Gastrocnemius medialis (tissue), 4 donors: Measurements from ENCODE around the gene CXCL3. TPM values are rescaled to one million over a fixed set of nuclear protein-coding genes. Genes with fewer than 3 reads are reported as not detected.

Experiments
- ATAC-seq, 2 donors: fragments of 150-250 bp; one replicate each; pipeline ENCODE4 v1.9.1; 2016
- DNase-seq, 2 donors: peaks; one replicate each; pipeline ENCODE4 v3.0.0-alpha.2; 2019
- H3K27ac ChIP-seq, 4 donors: fragments of 200-600 bp; sonication (generic); 1 replicate in 1 of 4; 2 replicates in 3 of 4; pipeline ENCODE4 v1.5.1; 2016 to 2018; ENCODE audit warnings: mild to moderate bottlenecking in 2 of 4, moderate library complexity in 1 of 4
- H3K27me3 ChIP-seq, 3 donors: fragments of 200-600 bp; sonication (generic) in 2 of 3; 1 replicate in 1 of 3; 2 replicates in 2 of 3; pipeline versions ENCODE4 v1.5.1 to v1.6.0; 2016 to 2019; ENCODE audit warnings: mild to moderate bottlenecking in 1 of 3, moderate library complexity in 1 of 3
- H3K36me3 ChIP-seq, 2 donors: fragments of 200-600 bp; sonication (generic) in 1 of 2; one replicate each; pipeline ENCODE4 v1.5.1; 2017 to 2018
- H3K4me1 ChIP-seq, 2 donors: fragments of 200-600 bp; sonication (generic) in 1 of 2; one replicate each; pipeline ENCODE4 v1.5.1; 2016 to 2017; ENCODE audit warnings: mild to moderate bottlenecking in 2 of 2
- H3K4me3 ChIP-seq, 4 donors: fragments of 200-600 bp; sonication (generic) in 3 of 4; 1 replicate in 1 of 4; 2 replicates in 3 of 4; pipeline ENCODE4 v1.5.1; 2016 to 2019; ENCODE audit warnings: mild to moderate bottlenecking in 2 of 4
- H3K9me3 ChIP-seq, 3 donors: fragments of 200-600 bp; sonication (generic) in 2 of 3; 1 replicate in 1 of 3; 2 replicates in 2 of 3; pipeline ENCODE4 v1.5.1; 2016 to 2019
- POLR2A ChIP-seq, 2 donors: fragments of 450-650 bp; IDR thresholded peaks; one replicate each; pipeline ENCODE4 v1.6.1; 2017; ENCODE audit warnings: antibody characterized with exemption in 2 of 2, mild to moderate bottlenecking in 2 of 2, moderate library complexity in 2 of 2
- in situ Hi-C, 4 donors: fragments of 200-750 bp; cut with MboI; loops; one replicate each; pipeline versions ENCODE4 v1.15.0 to v1.8.0; 2017; ENCODE audit warnings: low sequenced_read_pairs in 4 of 4
- intact Hi-C: fragments of 100-400 bp; cut with DNase I; formaldehyde crosslinking; loops from one replicate; pipeline ENCODE4 v1.15.1; 2023; ENCODE audit warnings: low total_unique reads
- total RNA-seq, 4 donors: library from RNA; depleted of rRNA; stranded (reverse); fragments of >200 nt; gene quantifications; one replicate each; pipeline versions ENCODE4 v1.1.0 to v1.2.3, GENCODE V29; 2016
- TF ChIP-seq, protein P1 (sequence below), 5 experiments: fragments of 450-650 bp in 3 of 5; fragments of 200-600 bp in 2 of 5; sonication (generic) in 2 of 5; IDR thresholded peaks in 4 of 5; conservative IDR thresholded peaks in 1 of 5; 1 replicate in 4 of 5; 2 replicates in 1 of 5; pipeline ENCODE4 v1.5.1; 2016 to 2019; ENCODE audit warnings: antibody characterized with exemption in 5 of 5, mild to moderate bottlenecking in 3 of 5, moderate library complexity in 3 of 5

The CXCL3 gene
- total RNA-seq, 4 donors from 2014 or later, result 0.84 TPM; not detected in 3

DNA sequence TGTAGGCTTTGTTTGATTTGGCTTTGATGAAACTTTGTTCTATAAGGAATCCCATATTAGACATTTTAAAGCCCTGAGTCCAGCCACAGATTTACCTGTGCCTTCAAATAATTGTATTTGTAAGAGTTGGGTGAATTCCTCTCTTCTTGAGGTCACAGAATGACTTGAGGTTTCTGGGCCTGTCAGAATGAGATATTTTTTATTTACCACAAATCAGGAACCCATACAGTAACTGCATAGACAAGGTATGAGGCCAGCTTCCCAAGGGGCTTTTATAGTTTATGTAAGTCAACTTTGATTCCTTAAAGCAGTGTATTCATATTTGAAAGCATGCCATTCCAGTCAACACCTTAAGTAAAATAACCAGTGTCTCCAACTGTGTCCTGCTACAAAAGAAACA is 29.1 kb upstream of the CXCL3 start:
- in situ Hi-C loops, result no loop called here
- intact Hi-C loops, result no loop called here
- H3K4me1 ChIP-seq, result no peaks in the 10 kb centered on the region
- H3K27me3 ChIP-seq, result no peaks in the 10 kb centered on the region
- H3K9me3 ChIP-seq, result no peaks in the 10 kb centered on the region
- DNase-seq (no peak), ATAC-seq (no peak)
- no peak overlapping the region for H3K4me3 ChIP-seq
- no peaks in the 10 kb centered on the region for H3K36me3 ChIP-seq
- no peak overlapping the region for H3K27ac ChIP-seq
- TF ChIP-seq, protein P1, sequence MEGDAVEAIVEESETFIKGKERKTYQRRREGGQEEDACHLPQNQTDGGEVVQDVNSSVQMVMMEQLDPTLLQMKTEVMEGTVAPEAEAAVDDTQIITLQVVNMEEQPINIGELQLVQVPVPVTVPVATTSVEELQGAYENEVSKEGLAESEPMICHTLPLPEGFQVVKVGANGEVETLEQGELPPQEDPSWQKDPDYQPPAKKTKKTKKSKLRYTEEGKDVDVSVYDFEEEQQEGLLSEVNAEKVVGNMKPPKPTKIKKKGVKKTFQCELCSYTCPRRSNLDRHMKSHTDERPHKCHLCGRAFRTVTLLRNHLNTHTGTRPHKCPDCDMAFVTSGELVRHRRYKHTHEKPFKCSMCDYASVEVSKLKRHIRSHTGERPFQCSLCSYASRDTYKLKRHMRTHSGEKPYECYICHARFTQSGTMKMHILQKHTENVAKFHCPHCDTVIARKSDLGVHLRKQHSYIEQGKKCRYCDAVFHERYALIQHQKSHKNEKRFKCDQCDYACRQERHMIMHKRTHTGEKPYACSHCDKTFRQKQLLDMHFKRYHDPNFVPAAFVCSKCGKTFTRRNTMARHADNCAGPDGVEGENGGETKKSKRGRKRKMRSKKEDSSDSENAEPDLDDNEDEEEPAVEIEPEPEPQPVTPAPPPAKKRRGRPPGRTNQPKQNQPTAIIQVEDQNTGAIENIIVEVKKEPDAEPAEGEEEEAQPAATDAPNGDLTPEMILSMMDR (IDR thresholded peaks at IDR 0.05 in 4 of 5, conservative IDR thresholded peaks at IDR 0.05 in 1 of 5), result no peak
- TF ChIP-seq POLR2A (IDR thresholded peaks at IDR 0.05), result no peak

DNA sequence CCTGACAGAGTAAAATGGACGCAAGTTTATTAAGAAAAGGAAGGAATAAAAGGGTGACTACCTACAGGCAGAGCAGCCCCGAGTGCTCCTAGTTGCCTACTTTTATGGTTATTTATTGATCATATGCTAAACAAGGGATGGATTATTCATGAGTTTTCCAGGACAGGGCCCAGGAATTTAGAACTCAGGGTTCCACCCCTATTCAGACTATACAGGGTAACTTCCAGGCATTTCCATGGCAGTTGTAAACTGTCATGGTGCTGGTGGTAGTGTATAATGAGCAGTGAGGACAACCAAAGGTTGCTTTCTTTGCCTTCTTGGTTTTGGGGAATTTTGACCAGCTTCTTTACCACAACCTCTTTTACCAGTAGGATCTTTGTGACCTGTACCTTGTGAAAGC is 27.7 kb upstream of the CXCL3 start:
- intact Hi-C loops, result no loop called here
- DNase-seq (no peak), ATAC-seq (no peak)
- no peaks in the 10 kb centered on the region for H3K9me3 ChIP-seq
- no peak for TF ChIP-seq POLR2A (IDR thresholded peaks at IDR 0.05)
- TF ChIP-seq, protein P1 (IDR thresholded peaks at IDR 0.05 in 4 of 5, conservative IDR thresholded peaks at IDR 0.05 in 1 of 5), result no peak
- no peak overlapping the region for H3K4me3 ChIP-seq
- H3K27me3 ChIP-seq, result no peaks in the 10 kb centered on the region
- in situ Hi-C loops, result no loop called here
- H3K36me3 ChIP-seq, result no peaks in the 10 kb centered on the region
- H3K27ac ChIP-seq, result no peak overlapping the region
- H3K4me1 ChIP-seq, result no peaks in the 10 kb centered on the region

DNA sequence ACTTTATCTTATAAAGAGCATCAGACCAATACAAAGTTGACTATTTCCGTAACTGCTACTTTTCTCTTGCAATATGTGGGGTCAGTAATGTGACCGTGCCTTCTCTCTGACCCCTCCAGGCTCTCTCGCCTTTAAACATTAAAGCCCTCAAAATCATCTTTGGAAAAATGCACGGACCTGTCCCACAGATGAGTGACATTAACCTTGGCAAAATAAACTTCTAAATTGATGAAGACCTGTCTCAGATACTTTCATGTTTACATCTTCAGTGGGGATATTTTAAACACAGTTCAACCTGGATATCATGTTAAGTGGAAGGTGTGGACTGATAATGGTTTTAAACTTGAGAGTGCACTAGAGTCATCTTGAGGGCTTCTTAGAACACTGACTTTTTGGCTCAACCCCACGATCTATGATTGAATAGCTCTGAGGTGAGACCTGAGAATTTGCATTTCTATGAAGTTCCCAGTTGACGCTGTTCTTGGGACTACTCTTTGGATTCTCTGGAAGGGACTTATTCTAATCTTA is 26.7 kb upstream of the CXCL3 start:
- intact Hi-C loops, result no loop called here
- no peak overlapping the region for H3K4me3 ChIP-seq
- in situ Hi-C loops, result no loop called here
- DNase-seq (no peak), ATAC-seq (no peak)
- no peak overlapping the region for H3K27ac ChIP-seq
- no peaks in the 10 kb centered on the region for H3K27me3 ChIP-seq
- no peaks in the 10 kb centered on the region for H3K4me1 ChIP-seq
- no peaks in the 10 kb centered on the region for H3K9me3 ChIP-seq
- TF ChIP-seq, protein P1 (IDR thresholded peaks at IDR 0.05 in 4 of 5, conservative IDR thresholded peaks at IDR 0.05 in 1 of 5), result no peak
- no peaks in the 10 kb centered on the region for H3K36me3 ChIP-seq

DNA sequence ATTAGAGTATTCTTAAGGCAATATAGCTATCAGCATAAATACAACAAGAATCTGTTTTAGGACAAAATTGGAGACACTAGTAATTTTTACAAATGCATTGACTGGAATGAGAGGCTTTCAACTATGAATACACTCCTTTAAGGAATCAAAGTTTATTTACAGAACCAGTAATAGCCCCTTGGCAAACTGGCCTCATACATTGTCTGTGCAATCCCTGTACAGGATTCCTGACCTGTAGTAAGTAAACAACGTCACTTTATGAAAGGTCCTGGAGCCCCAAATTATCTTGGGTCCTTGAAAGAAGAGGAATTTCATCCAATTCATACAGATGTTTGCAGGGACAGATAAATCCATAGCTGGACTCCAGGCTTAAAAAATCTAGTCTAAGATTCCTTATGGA is 25.4 kb upstream of the CXCL3 start:
- in situ Hi-C loops, result no loop called here
- DNase-seq (no peak), ATAC-seq (no peak)
- H3K36me3 ChIP-seq, result no peaks in the 10 kb centered on the region
- intact Hi-C loops, result no loop called here
- TF ChIP-seq, protein P1 (IDR thresholded peaks at IDR 0.05 in 4 of 5, conservative IDR thresholded peaks at IDR 0.05 in 1 of 5), result no peak
- no peak for TF ChIP-seq POLR2A (IDR thresholded peaks at IDR 0.05)
- no peaks in the 10 kb centered on the region for H3K9me3 ChIP-seq
- no peak overlapping the region for H3K27ac ChIP-seq
- no peaks in the 10 kb centered on the region for H3K27me3 ChIP-seq
- H3K4me3 ChIP-seq, result no peak overlapping the region
- no peaks in the 10 kb centered on the region for H3K4me1 ChIP-seq

DNA sequence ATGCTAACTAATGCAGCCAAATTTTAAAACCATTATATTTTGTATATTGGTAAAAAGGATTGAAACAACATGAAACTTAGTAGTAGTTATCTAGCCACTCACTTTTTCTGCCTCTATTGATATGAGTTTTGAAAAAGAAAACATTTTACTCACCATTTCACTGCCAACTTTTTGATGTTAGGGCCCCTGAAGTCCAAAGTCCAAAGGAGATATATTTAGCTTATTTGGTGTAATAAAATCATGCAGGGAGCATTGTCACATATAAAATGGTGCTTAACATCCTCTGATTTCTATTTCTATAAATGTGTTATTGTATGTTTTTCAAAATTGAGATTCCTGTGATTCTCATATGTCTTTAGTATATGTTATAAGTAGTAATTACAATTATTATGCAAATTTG is 24.5 kb upstream of the CXCL3 start:
- H3K27me3 ChIP-seq, result no peaks in the 10 kb centered on the region
- no peak for DNase-seq
- H3K27ac ChIP-seq, result no peak overlapping the region
- H3K36me3 ChIP-seq, result no peaks in the 10 kb centered on the region
- intact Hi-C loops, result no loop called here
- H3K4me3 ChIP-seq, result no peak overlapping the region
- no peak for TF ChIP-seq POLR2A (IDR thresholded peaks at IDR 0.05)
- TF ChIP-seq, protein P1 (IDR thresholded peaks at IDR 0.05 in 4 of 5, conservative IDR thresholded peaks at IDR 0.05 in 1 of 5), result no peak
- H3K9me3 ChIP-seq, result no peaks in the 10 kb centered on the region
- no peak for ATAC-seq
- in situ Hi-C loops, result no loop called here
- H3K4me1 ChIP-seq, result no peaks in the 10 kb centered on the region
